Naive B cell (primary cell): Measurements from ENCODE around the gene POLR1A. TPM values are rescaled to one million over a fixed set of nuclear protein-coding genes. Genes with fewer than 3 reads are reported as not detected.

Experiments
- ATAC-seq, 2 donors: fragments of 150-1000 bp; cut with Tn5 transposase; 2 replicates each; pipeline ENCODE4 v1.10.0; 2021; ENCODE audit warnings: low read depth in 2 of 2, mild to moderate bottlenecking in 2 of 2, moderate library complexity in 2 of 2
- DNase-seq: peaks from one replicate; pipeline ENCODE4 v3.0.0; 2022
- H3K27ac Mint-ChIP-seq, 6 donors: one replicate each; pipeline ENCODE4 v1.8.0; 2020 to 2022; ENCODE audit warnings: mild to moderate bottlenecking in 6 of 6, mixed read lengths in 6 of 6, moderate library complexity in 5 of 6, inconsistent platforms in 2 of 6
- H3K27me3 Mint-ChIP-seq, 3 donors: one replicate each; pipeline ENCODE4 v1.8.0; 2021 to 2022; ENCODE audit warnings: mixed read lengths in 3 of 3, mild to moderate bottlenecking in 1 of 3
- H3K36me3 Mint-ChIP-seq, 2 donors: one replicate each; pipeline ENCODE4 v1.8.0; 2020 to 2022; ENCODE audit warnings: mixed read lengths in 2 of 2, inconsistent platforms in 1 of 2, mild to moderate bottlenecking in 1 of 2
- H3K4me1 Mint-ChIP-seq, 3 donors: one replicate each; pipeline ENCODE4 v1.8.0; 2020 to 2022; ENCODE audit warnings: mixed read lengths in 3 of 3, inconsistent platforms in 1 of 3, mild to moderate bottlenecking in 1 of 3, moderate library complexity in 1 of 3
- H3K4me3 Mint-ChIP-seq, 8 donors: one replicate each; pipeline ENCODE4 v1.8.0; 2020 to 2022; ENCODE audit warnings: mild to moderate bottlenecking in 8 of 8, mixed read lengths in 8 of 8, moderate library complexity in 8 of 8, inconsistent platforms in 2 of 8
- H3K9me3 Mint-ChIP-seq, 7 donors: one replicate each; pipeline ENCODE4 v1.8.0; 2020 to 2022; ENCODE audit warnings: mixed read lengths in 7 of 7, mild to moderate bottlenecking in 5 of 7, inconsistent platforms in 2 of 7, moderate library complexity in 1 of 7
- polyA plus RNA-seq, 6 donors: library from polyadenylated mRNA; unstranded; fragments of 300-500 nt; fragmentation: Illumina TruSeq; gene quantifications; one replicate each; pipeline ENCODE4 v1.2.3, GENCODE V29; 2021; ENCODE audit warnings: low read depth in 6 of 6

Gene POLR1A
- polyA plus RNA-seq, 6 donors from 2014 or later: 1.9 to 6.2 (median 2.4) TPM; not detected in 1

DNA sequence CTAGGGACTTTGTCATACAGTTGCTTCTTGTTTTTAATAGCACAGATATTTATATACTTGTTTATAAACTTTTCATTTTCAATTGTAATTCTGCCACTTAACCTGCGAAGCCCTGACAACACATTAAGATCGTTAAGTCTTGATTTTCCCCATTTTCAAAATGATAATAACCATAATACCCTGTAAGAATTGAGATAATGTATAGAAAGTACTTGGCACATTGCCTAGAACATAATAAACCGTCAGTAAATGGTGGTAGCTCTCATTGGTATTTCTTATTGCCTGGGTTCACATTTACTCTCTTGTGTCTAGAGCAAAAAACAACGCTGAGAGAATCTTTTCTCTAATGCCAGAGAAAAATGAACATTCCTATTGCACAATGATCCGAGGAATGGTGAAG is 19.0 kb upstream of the POLR1A start:
- DNase-seq (no peak), ATAC-seq (no peak)
- no peak overlapping the region for H3K27ac Mint-ChIP-seq
- H3K27me3 Mint-ChIP-seq: no peaks in the 10 kb centered on the region
- H3K4me1 Mint-ChIP-seq: peaks cover 0 to 6% (median 5%) of the 10 kb centered on the region in 3 donors
- H3K36me3 Mint-ChIP-seq: peaks cover 7 to 29% of the 10 kb centered on the region in 2 donors
- H3K4me3 Mint-ChIP-seq: no peak overlapping the region
- no peaks in the 10 kb centered on the region for H3K9me3 Mint-ChIP-seq

DNA sequence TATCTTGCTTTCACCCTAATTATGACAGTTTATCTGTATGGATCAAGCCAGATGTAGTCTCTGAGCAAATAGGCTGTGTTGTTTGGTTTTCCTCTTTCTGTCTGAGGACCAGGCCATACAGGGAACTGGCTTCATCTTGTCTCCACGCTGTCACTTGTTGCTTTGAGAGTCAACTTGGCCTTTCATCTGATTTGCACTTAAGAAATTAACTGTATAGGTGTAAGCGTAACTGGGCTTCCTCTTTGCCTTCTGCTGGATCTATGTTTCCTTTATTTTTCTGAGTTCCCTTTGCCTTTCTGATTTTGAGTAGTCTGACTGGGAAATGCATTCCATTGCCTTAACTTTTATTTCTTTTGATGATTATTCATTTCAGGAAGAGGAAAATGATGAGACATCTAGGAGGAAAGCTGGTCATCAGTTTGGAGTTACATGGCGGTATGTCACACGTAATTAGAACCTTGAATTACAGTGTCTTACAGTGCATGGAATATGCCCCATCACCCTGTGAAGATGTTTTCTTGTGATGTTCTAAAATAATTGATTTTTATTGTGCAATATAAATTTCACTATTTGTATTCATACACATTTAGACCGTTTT is 17.7 kb upstream of the POLR1A start:
- Mint-ChIP-seq H3K4me3 (no peak overlapping the region), H3K27me3 (no peaks in the 10 kb centered on the region), H3K36me3 (peaks cover 7 to 34% of the 10 kb centered on the region in 2 donors), H3K4me1 (no peaks in the 10 kb centered on the region), H3K9me3 (no peaks in the 10 kb centered on the region), H3K27ac (no peak overlapping the region)
- ATAC-seq: no peak
- no peak for DNase-seq

DNA sequence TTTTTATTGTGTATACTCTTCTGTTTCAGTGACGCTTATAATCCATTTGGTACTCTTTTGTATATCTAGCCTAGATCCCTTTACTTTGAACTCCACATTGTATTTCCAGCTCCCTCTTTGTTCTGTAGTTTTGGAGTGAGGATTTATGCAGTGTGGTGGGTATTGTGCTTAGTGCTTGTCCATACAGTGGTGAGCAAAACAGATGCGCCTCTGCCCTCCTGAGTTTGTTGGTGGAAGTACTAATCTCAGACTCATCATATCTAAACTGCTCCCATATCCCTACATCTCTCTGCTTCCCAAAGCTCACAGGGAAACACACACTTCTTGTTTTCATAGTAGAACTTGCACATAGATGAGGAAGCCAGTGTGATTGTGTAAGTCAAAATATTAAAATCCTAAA is 12.4 kb upstream of the POLR1A start:
- Mint-ChIP-seq H3K27ac (no peak overlapping the region), H3K27me3 (no peaks in the 10 kb centered on the region), H3K9me3 (no peaks in the 10 kb centered on the region), H3K4me3 (no peak overlapping the region), H3K4me1 (no peaks in the 10 kb centered on the region), H3K36me3 (peaks cover under 1 to 28% of the 10 kb centered on the region in 2 donors)
- no peak for ATAC-seq
- no peak for DNase-seq

DNA sequence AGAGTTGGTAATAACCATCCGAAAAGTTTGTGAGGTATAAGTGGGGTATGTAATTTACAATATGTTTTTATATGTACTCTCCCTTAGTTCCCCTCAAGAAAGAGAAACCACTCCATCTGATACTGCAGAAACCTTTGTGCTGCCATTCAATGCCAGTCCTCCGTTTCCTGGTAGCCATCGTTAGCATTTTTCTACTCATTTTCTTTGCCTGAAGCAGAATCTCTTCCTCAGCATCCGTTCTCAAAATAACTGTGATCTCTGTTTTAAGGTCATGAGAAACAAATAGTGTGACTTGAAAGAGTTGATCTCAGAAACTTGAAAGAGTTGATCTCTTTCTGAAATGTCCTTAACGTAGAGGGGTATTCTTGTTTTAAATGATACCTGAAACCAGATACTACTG is 1.3 kb upstream of the POLR1A start:
- Mint-ChIP-seq H3K27ac (peak overlapping the region in 4 of 6 donors; percentile 67 to 98 (median 98)), H3K27me3 (no peaks in the 10 kb centered on the region), H3K36me3 (peaks cover 11 to 19% of the 10 kb centered on the region in 2 donors), H3K9me3 (no peaks in the 10 kb centered on the region), H3K4me1 (peaks cover 50 to 63% (median 56%) of the 10 kb centered on the region in 3 donors), H3K4me3 (peak overlapping the region; percentile 39 to 98 (median 92))
- no peak for ATAC-seq
- DNase-seq: no peak

DNA sequence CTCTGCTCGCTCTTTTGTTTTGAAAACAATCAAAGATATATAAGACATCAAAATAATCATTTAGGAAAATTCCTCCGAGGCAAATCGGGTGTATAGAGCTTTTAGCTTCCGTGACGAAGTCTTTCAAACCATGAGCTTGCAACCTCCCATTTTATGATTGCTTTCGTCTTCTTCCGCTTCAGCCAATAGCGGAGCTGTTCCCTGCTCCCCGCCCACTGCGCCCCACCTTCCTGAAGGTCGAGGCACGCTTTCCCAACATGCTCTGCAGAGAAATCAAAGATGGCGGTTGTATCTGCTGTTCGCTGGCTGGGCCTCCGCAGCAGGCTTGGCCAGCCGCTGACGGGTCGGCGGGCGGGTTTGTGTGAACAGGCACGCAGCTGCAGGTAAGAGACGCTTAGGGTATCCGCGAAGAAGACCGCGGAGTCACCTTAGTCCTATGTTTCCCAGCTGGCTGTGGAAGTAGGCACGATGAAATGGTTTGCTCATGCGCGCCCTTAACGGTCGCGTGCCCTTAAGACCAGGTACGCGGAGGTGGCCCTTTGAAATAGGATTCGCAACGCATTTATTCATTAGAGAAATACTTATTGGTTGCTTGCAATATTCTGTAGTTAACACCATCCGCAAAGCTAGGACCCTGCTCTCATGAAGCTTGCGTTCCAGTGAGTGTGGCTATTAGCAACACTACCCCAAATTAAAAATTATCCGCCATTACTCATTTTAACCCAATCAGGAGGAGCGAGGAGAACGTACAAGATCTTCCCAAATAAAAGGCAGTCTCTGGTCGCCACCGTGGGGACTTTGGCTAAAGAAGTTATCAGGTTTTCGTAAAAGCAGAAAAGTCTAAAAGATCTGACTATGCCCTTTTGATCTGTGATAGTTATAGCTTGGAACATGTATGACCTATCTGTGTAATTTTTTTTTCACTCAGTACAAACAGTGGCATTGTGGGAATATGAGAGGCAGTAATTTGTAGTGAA is 571 bp upstream of the POLR1A start, which contains the start of gene PTCD3:
Gene PTCD3, plus strand, starts transcription at position 267 of the 977 bp plus-strand sequence. Its CDS starts 13 bp downstream, at position 280.
- peaks cover 54 to 63% (median 56%) of the 10 kb centered on the region in 3 donors for H3K4me1 Mint-ChIP-seq
- ATAC-seq (peak; percentile 91 to 92), DNase-seq (peak; percentile 92)
- H3K27me3 Mint-ChIP-seq: no peaks in the 10 kb centered on the region
- H3K27ac Mint-ChIP-seq: peak within 1 kb of the TSS; percentile 97 to 100 (median 98)
- no peaks in the 10 kb centered on the region for H3K9me3 Mint-ChIP-seq
- peak within 1 kb of the TSS; percentile 89 to 98 (median 93) for H3K4me3 Mint-ChIP-seq
- peaks cover 11 to 26% of the 10 kb centered on the region in 2 donors for H3K36me3 Mint-ChIP-seq

- DNase-seq: no peak
- ATAC-seq: no peak
- H3K36me3 Mint-ChIP-seq: peaks cover 13 to 27% of the 10 kb centered on the region in 2 donors
- peak overlapping the region in 1 of 6 donors; percentile 79 for H3K27ac Mint-ChIP-seq
- no peaks in the 10 kb centered on the region for H3K27me3 Mint-ChIP-seq
- H3K4me1 Mint-ChIP-seq: peaks cover 38 to 51% (median 44%) of the 10 kb centered on the region in 3 donors
- H3K9me3 Mint-ChIP-seq: no peaks in the 10 kb centered on the region
- H3K4me3 Mint-ChIP-seq: peak overlapping the region in 1 of 8 donors; percentile 92
Measured at GRCh38 chr2:86102157-86102556, 3.5 kb downstream of the POLR1A start.

DNA sequence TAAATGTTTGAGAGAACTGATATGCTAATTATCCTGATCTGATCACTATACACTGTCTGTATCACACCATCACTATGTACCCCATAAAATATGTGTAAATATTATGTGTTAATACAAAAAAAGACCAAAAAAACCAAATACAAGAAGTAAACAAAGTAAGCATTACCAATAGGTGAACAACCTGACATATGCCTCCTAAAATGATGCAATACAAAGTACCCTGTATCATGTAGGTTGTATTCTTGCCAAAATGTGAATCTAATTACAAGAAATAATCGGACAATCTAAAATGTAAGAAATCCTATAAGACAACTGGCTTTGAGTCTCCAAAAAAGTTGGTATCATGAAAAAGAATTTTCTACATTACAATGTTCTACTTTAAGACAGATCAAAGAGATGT is 7.8 kb downstream of the POLR1A start:
- Mint-ChIP-seq H3K36me3 (peaks cover 22 to 40% of the 10 kb centered on the region in 2 donors), H3K4me3 (no peak overlapping the region), H3K27me3 (no peaks in the 10 kb centered on the region), H3K27ac (peak overlapping the region in 1 of 6 donors; percentile 82), H3K9me3 (no peaks in the 10 kb centered on the region), H3K4me1 (peaks cover 7 to 11% (median 9%) of the 10 kb centered on the region in 3 donors)
- ATAC-seq (no peak), DNase-seq (no peak)

- Mint-ChIP-seq H3K27ac (no peak overlapping the region), H3K4me3 (no peak overlapping the region), H3K9me3 (no peaks in the 10 kb centered on the region), H3K4me1 (peaks cover under 1 to 6% (median 3%) of the 10 kb centered on the region in 3 donors), H3K36me3 (peaks cover 22 to 34% of the 10 kb centered on the region in 2 donors), H3K27me3 (no peaks in the 10 kb centered on the region)
- no peak for ATAC-seq
- DNase-seq: no peak
Measured at GRCh38 chr2:86097114-86097896, 8.4 kb downstream of the POLR1A start.

GRCh38 chr2:86094229-86094628 is 11.5 kb downstream of the POLR1A start:
- ATAC-seq (no peak), DNase-seq (no peak)
- H3K27ac Mint-ChIP-seq: no peak overlapping the region
- no peak overlapping the region for H3K4me3 Mint-ChIP-seq
- no peaks in the 10 kb centered on the region for H3K27me3 Mint-ChIP-seq
- peaks cover 28 to 29% of the 10 kb centered on the region in 2 donors for H3K36me3 Mint-ChIP-seq
- peaks cover 0 to 2% (median 0%) of the 10 kb centered on the region in 3 donors for H3K4me1 Mint-ChIP-seq
- no peaks in the 10 kb centered on the region for H3K9me3 Mint-ChIP-seq

- Mint-ChIP-seq H3K36me3 (peaks cover 10 to 13% of the 10 kb centered on the region in 2 donors), H3K27ac (no peak overlapping the region)
- no peak for DNase-seq
Measured at GRCh38 chr2:86087936-86088850, 17.5 kb downstream of the POLR1A start.

DNA sequence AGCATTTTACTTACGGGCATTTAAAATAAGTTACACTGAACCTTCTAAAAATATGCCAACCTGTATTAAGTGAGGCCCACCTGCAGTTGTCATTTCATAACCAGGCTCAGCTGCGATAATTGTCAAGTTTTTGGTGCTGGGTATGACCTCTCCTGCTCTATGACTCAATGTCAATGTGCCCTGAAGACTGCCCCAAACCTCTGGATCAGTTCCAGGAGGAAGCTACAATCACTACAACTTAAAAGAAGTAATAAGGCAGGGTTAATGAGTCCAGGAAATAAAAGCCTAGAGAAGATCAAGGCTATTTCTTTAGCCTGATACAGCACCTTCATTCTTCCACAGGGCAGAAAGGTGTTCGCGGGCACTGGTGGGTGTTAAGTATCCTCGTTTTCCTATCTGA is 22.9 kb downstream of the POLR1A start:
- DNase-seq (no peak), ATAC-seq (no peak)
- Mint-ChIP-seq H3K36me3 (peaks cover 0 to 4% of the 10 kb centered on the region in 2 donors), H3K27me3 (no peaks in the 10 kb centered on the region), H3K9me3 (no peaks in the 10 kb centered on the region), H3K4me1 (peaks cover 22 to 32% (median 23%) of the 10 kb centered on the region in 3 donors), H3K27ac (peak overlapping the region in 2 of 6 donors; percentile 23 to 65), H3K4me3 (no peak overlapping the region)

More at GRCh38 chr2:86087936-86088850, 17.5 kb downstream of the POLR1A start:
- Mint-ChIP-seq H3K27me3 (no peaks in the 10 kb centered on the region), H3K4me3 (no peak overlapping the region), H3K9me3 (no peaks in the 10 kb centered on the region), H3K4me1 (peaks cover 0 to 3% (median 0%) of the 10 kb centered on the region in 3 donors)
- ATAC-seq: no peak

- H3K27ac Mint-ChIP-seq: peak overlapping the region in 5 of 6 donors; percentile 65 to 98 (median 88)
- H3K36me3 Mint-ChIP-seq: peaks cover 0 to 4% of the 10 kb centered on the region in 2 donors
- no peak for ATAC-seq
Measured at GRCh38 chr2:86081724-86082123, 24.0 kb downstream of the POLR1A start.

More at GRCh38 chr2:86081724-86082123, 24.0 kb downstream of the POLR1A start:
- no peak for DNase-seq
- H3K27me3 Mint-ChIP-seq: no peaks in the 10 kb centered on the region
- H3K9me3 Mint-ChIP-seq: no peaks in the 10 kb centered on the region
- peaks cover 22 to 34% (median 23%) of the 10 kb centered on the region in 3 donors for H3K4me1 Mint-ChIP-seq
- no peak overlapping the region for H3K4me3 Mint-ChIP-seq
